Liver (tissue), 9 donors: ENCODE results near the gene CD84. TPM values are rescaled to one million over a fixed set of nuclear protein-coding genes. Genes with fewer than 3 reads are reported as not detected.

Experiments
- DNase-seq: peaks from one replicate; pipeline ENCODE4 v3.0.0-alpha.2; 2017; ENCODE audit warnings: low spot score
- H3K27ac ChIP-seq, 2 donors: one replicate each; pipeline ENCODE4 v1.7.0; 2013; ENCODE audit warnings: inconsistent platforms in 2 of 2, low read length in 2 of 2, control low read depth in 1 of 2, low read depth in 1 of 2, mild to moderate bottlenecking in 1 of 2
- H3K27me3 ChIP-seq, 4 donors: one replicate each; pipeline versions ENCODE4 v1.6.1 to v1.7.0; 2013; ENCODE audit warnings: low read length in 3 of 4, inconsistent platforms in 1 of 4, mild to moderate bottlenecking in 1 of 4, moderate library complexity in 1 of 4; ENCODE audit not compliant: control insufficient read depth in 4 of 4, insufficient read depth in 4 of 4
- H3K36me3 ChIP-seq, 4 donors: one replicate each; pipeline versions ENCODE4 v1.6.1 to v1.7.0; 2013; ENCODE audit warnings: low read length in 3 of 4, mild to moderate bottlenecking in 3 of 4, low read depth in 1 of 4, moderate library complexity in 1 of 4; ENCODE audit not compliant: control insufficient read depth in 4 of 4, insufficient read depth in 3 of 4
- H3K4me1 ChIP-seq, 4 donors: one replicate each; pipeline versions ENCODE4 v1.6.1 to v1.7.0; 2013; ENCODE audit warnings: low read length in 3 of 4, mild to moderate bottlenecking in 3 of 4, moderate library complexity in 1 of 4; ENCODE audit not compliant: control insufficient read depth in 4 of 4, insufficient read depth in 4 of 4
- H3K4me3 ChIP-seq, 3 donors: one replicate each; pipeline versions ENCODE4 v1.6.1 to v1.7.0; 2013; ENCODE audit warnings: low read length in 3 of 3, control low read depth in 1 of 3, low read depth in 1 of 3, mild to moderate bottlenecking in 1 of 3
- H3K9ac ChIP-seq, 2 donors: one replicate each; pipeline ENCODE4 v1.7.0; 2013; ENCODE audit warnings: low read length in 2 of 2, mild to moderate bottlenecking in 2 of 2, moderate library complexity in 2 of 2, control low read depth in 1 of 2, low read depth in 1 of 2
- H3K9me3 ChIP-seq, 4 donors: one replicate each; pipeline versions ENCODE4 v1.6.1 to v1.7.0; 2013; ENCODE audit warnings: low read length in 3 of 4; ENCODE audit not compliant: control insufficient read depth in 4 of 4
- EGR1 ChIP-seq, 2 donors: IDR thresholded peaks; 2 replicates each; pipeline ENCODE4 v1.6.1; 2016 to 2018; ENCODE audit warnings: antibody characterized with exemption in 2 of 2, low read depth in 2 of 2
- FOXA1 ChIP-seq: IDR thresholded peaks from 2 replicates; pipeline ENCODE4 v1.6.1; 2016; ENCODE audit warnings: antibody characterized with exemption
- FOXA2 ChIP-seq: IDR thresholded peaks from 2 replicates; pipeline ENCODE4 v1.6.1; 2016; ENCODE audit warnings: antibody characterized with exemption
- GABPA ChIP-seq, 2 donors: IDR thresholded peaks in 1 of 2; conservative IDR thresholded peaks in 1 of 2; 2 replicates each; pipeline ENCODE4 v1.6.1; 2016; ENCODE audit warnings: antibody characterized with exemption in 2 of 2, mild to moderate bottlenecking in 1 of 2, moderate library complexity in 1 of 2
- HNF4A ChIP-seq, 2 donors: conservative IDR thresholded peaks; 2 replicates each; pipeline ENCODE4 v1.6.1; 2016; ENCODE audit warnings: antibody characterized with exemption in 2 of 2, mild to moderate bottlenecking in 2 of 2
- HNF4G ChIP-seq: IDR thresholded peaks from 2 replicates; pipeline ENCODE4 v1.6.1; 2016; ENCODE audit warnings: antibody characterized with exemption
- JUND ChIP-seq, 2 donors: IDR thresholded peaks; 2 replicates each; pipeline ENCODE4 v1.6.1; 2016; ENCODE audit warnings: antibody characterized with exemption in 2 of 2
- NR2F2 ChIP-seq: IDR thresholded peaks from 2 replicates; pipeline ENCODE4 v1.6.1; 2016; ENCODE audit warnings: antibody characterized with exemption
- RAD21 ChIP-seq, 2 donors: IDR thresholded peaks; 2 replicates each; pipeline ENCODE4 v1.6.1; 2016; ENCODE audit warnings: antibody characterized with exemption in 2 of 2, mild to moderate bottlenecking in 2 of 2
- RXRA ChIP-seq, 2 donors: IDR thresholded peaks; 2 replicates each; pipeline ENCODE4 v1.6.1; 2017 to 2018; ENCODE audit warnings: antibody characterized with exemption in 2 of 2, mild to moderate bottlenecking in 1 of 2
- SP1 ChIP-seq: IDR thresholded peaks from 2 replicates; pipeline ENCODE4 v1.6.1; 2018; ENCODE audit warnings: antibody characterized with exemption, mild to moderate bottlenecking
- TAF1 ChIP-seq: conservative IDR thresholded peaks from 2 replicates; pipeline ENCODE4 v1.6.1; 2016; ENCODE audit warnings: antibody characterized with exemption, mild to moderate bottlenecking
- YY1 ChIP-seq: IDR thresholded peaks from 2 replicates; pipeline ENCODE4 v1.6.1; 2016; ENCODE audit warnings: antibody characterized with exemption, mild to moderate bottlenecking
- WGBS: extraction: QIAGEN DNeasy Blood & Tissue Kit; methylation state at CpG from one replicate; pipeline ENCODE4 v1.1.7; 2013; 5-methylcytosine and 5-hydroxymethylcytosine counted together
- polyA plus RNA-seq, 2 donors: library from polyadenylated mRNA; stranded (reverse) in 1 of 2; unstranded in 1 of 2; fragments of 200-250 nt in 1 of 2; fragments of >200 nt in 1 of 2; fragmentation: Nextera tagmentation in 1 of 2; extraction: Ambion mirVana in 1 of 2; gene quantifications; one replicate each; pipeline versions ENCODE4 v1.2.1 to v1.2.3, GENCODE V29; 2013 to 2015
- total RNA-seq, 2 donors: library from RNA; depleted of rRNA; stranded (reverse); fragments of >200 nt; gene quantifications; one replicate each; pipeline ENCODE4 v1.2.3, GENCODE V29; 2014
- TF ChIP-seq, protein P1 (sequence below): IDR thresholded peaks from 2 replicates; pipeline ENCODE4 v1.6.1; 2016; ENCODE audit warnings: antibody characterized with exemption, mild to moderate bottlenecking
- TF ChIP-seq, protein P2 (sequence below): fragments of 150-350 bp; IDR thresholded peaks from 2 replicates; pipeline ENCODE4 v1.5.1; 2017; ENCODE audit warnings: improper control_type of control experiment, low read depth, low read length; ENCODE audit not compliant: missing input control
- TF ChIP-seq, protein P3 (sequence below): IDR thresholded peaks from 2 replicates; pipeline ENCODE4 v1.6.1; 2016; ENCODE audit warnings: antibody characterized with exemption
- TF ChIP-seq, protein P4 (sequence below): IDR thresholded peaks from 2 replicates; pipeline ENCODE4 v1.6.1; 2016; ENCODE audit warnings: antibody characterized with exemption
- TF ChIP-seq, protein P5 (sequence below): IDR thresholded peaks from 2 replicates; pipeline ENCODE4 v1.6.1; 2016; ENCODE audit warnings: antibody characterized with exemption
- donor health status: healthy.
- donor health status: healthy.
- donor health status: healthy.
- donor health status: healthy.
- donor health status: healthy.

The CD84 gene
- total and polyA plus RNA-seq, 4 donors: 2.1 to 8.8 (median 4.4) TPM

DNA sequence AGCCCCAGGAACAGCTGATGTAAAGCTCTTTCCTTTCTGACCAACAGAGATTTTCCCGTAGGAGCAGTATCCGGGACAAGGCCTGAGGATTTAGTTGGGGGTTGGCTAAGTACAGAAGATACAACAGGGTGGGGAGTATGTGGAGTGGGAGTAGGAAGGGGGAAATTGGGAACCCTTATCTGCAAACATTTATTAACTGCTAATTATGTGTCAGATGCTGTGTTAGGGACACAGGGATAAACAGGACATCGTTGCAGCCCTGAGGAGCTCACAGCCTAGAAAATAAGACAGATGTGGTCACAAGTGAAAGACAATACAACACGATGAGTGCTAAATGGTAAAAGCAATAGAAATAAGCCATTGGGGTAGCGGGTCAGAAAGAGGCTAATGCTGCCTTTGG is 12.0 kb downstream of the CD84 start:
- TF ChIP-seq, protein P1, sequence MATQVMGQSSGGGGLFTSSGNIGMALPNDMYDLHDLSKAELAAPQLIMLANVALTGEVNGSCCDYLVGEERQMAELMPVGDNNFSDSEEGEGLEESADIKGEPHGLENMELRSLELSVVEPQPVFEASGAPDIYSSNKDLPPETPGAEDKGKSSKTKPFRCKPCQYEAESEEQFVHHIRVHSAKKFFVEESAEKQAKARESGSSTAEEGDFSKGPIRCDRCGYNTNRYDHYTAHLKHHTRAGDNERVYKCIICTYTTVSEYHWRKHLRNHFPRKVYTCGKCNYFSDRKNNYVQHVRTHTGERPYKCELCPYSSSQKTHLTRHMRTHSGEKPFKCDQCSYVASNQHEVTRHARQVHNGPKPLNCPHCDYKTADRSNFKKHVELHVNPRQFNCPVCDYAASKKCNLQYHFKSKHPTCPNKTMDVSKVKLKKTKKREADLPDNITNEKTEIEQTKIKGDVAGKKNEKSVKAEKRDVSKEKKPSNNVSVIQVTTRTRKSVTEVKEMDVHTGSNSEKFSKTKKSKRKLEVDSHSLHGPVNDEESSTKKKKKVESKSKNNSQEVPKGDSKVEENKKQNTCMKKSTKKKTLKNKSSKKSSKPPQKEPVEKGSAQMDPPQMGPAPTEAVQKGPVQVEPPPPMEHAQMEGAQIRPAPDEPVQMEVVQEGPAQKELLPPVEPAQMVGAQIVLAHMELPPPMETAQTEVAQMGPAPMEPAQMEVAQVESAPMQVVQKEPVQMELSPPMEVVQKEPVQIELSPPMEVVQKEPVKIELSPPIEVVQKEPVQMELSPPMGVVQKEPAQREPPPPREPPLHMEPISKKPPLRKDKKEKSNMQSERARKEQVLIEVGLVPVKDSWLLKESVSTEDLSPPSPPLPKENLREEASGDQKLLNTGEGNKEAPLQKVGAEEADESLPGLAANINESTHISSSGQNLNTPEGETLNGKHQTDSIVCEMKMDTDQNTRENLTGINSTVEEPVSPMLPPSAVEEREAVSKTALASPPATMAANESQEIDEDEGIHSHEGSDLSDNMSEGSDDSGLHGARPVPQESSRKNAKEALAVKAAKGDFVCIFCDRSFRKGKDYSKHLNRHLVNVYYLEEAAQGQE: no peak
- TF ChIP-seq YY1 (no peak), TAF1 (no peak), JUND (IDR thresholded peaks at IDR 0.05) (no peak), NR2F2 (no peak)
- TF ChIP-seq, protein P2, sequence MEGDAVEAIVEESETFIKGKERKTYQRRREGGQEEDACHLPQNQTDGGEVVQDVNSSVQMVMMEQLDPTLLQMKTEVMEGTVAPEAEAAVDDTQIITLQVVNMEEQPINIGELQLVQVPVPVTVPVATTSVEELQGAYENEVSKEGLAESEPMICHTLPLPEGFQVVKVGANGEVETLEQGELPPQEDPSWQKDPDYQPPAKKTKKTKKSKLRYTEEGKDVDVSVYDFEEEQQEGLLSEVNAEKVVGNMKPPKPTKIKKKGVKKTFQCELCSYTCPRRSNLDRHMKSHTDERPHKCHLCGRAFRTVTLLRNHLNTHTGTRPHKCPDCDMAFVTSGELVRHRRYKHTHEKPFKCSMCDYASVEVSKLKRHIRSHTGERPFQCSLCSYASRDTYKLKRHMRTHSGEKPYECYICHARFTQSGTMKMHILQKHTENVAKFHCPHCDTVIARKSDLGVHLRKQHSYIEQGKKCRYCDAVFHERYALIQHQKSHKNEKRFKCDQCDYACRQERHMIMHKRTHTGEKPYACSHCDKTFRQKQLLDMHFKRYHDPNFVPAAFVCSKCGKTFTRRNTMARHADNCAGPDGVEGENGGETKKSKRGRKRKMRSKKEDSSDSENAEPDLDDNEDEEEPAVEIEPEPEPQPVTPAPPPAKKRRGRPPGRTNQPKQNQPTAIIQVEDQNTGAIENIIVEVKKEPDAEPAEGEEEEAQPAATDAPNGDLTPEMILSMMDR: no peak
- TF ChIP-seq, protein P3, sequence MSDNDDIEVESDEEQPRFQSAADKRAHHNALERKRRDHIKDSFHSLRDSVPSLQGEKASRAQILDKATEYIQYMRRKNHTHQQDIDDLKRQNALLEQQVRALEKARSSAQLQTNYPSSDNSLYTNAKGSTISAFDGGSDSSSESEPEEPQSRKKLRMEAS: no peak
- 85% methylated on average over 5 of the region's 5 CpGs for WGBS
- H3K9me3 ChIP-seq: peaks cover 0 to 2% (median 0%) of the 10 kb centered on the region in 4 donors
- no peak overlapping the region for H3K27ac ChIP-seq
- no peak overlapping the region for H3K9ac ChIP-seq
- H3K4me3 ChIP-seq: no peak overlapping the region
- H3K4me1 ChIP-seq: no peaks in the 10 kb centered on the region
- H3K27me3 ChIP-seq: no peaks in the 10 kb centered on the region
- DNase-seq: no peak
- no peaks in the 10 kb centered on the region for H3K36me3 ChIP-seq

DNA sequence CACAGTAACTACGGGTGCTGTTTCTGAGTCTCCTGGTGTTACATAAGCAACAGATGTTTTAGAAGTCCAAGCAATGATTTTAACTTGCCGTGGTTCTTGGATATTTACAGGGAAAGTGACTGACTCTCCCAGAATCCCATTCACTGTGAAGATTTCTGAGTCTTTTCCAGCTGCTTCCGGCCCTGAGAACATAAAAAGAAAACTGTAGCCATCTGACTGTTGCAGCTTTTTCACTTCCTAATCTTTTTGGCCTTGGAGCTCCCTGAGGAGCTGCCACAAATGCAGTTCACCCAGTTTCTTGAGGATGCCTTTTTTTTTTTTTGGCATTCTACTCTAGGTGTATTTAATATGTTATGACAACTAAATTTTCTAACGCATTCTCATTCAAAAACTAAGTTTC is 13.7 kb downstream of the CD84 start:
- no peaks in the 10 kb centered on the region for H3K27me3 ChIP-seq
- WGBS: 81% methylated on average over 4 of the region's 4 CpGs
- peaks cover 0 to 2% (median 0%) of the 10 kb centered on the region in 4 donors for H3K9me3 ChIP-seq
- no peaks in the 10 kb centered on the region for H3K4me1 ChIP-seq
- no peak for DNase-seq
- H3K4me3 ChIP-seq: no peak overlapping the region
- H3K36me3 ChIP-seq: no peaks in the 10 kb centered on the region
- TF ChIP-seq, protein P1: no peak
- TF ChIP-seq RXRA (IDR thresholded peaks at IDR 0.05) (no peak), RAD21 (IDR thresholded peaks at IDR 0.05) (no peak), SP1 (no peak), FOXA1 (no peak), HNF4G (no peak), EGR1 (IDR thresholded peaks at IDR 0.05; ENCODE audit: low read depth in 2 of 2) (no peak), HNF4A (conservative IDR thresholded peaks at IDR 0.05) (no peak), GABPA (IDR thresholded peaks at IDR 0.05 in 1 of 2, conservative IDR thresholded peaks at IDR 0.05 in 1 of 2) (no peak), FOXA2 (no peak), NR2F2 (no peak), JUND (IDR thresholded peaks at IDR 0.05) (no peak)
- TF ChIP-seq, protein P4, sequence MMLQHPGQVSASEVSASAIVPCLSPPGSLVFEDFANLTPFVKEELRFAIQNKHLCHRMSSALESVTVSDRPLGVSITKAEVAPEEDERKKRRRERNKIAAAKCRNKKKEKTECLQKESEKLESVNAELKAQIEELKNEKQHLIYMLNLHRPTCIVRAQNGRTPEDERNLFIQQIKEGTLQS: no peak
- TF ChIP-seq, protein P3: no peak
- TF ChIP-seq, protein P2: no peak
- TF ChIP-seq, protein P5, sequence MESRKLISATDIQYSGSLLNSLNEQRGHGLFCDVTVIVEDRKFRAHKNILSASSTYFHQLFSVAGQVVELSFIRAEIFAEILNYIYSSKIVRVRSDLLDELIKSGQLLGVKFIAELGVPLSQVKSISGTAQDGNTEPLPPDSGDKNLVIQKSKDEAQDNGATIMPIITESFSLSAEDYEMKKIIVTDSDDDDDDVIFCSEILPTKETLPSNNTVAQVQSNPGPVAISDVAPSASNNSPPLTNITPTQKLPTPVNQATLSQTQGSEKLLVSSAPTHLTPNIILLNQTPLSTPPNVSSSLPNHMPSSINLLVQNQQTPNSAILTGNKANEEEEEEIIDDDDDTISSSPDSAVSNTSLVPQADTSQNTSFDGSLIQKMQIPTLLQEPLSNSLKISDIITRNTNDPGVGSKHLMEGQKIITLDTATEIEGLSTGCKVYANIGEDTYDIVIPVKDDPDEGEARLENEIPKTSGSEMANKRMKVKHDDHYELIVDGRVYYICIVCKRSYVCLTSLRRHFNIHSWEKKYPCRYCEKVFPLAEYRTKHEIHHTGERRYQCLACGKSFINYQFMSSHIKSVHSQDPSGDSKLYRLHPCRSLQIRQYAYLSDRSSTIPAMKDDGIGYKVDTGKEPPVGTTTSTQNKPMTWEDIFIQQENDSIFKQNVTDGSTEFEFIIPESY: no peak
- no peak overlapping the region for H3K27ac ChIP-seq
- H3K9ac ChIP-seq: no peak overlapping the region
